HepG2 (cell line): ENCODE results near the gene GGNBP2. TPM values are rescaled to one million over a fixed set of nuclear protein-coding genes. Genes with fewer than 3 reads are reported as not detected.

ENCODE experiments used
- ATAC-seq: fragments of 200-7000 bp; cut with Tn5 transposase; 3 replicates; pipeline ENCODE4 v1.9.1; 2020; ENCODE audit warnings: mild to moderate bottlenecking, moderate library complexity
- BruUV-seq: library from RNA; stranded (reverse); fragments of 400-500 nt; replicated peaks from 2 replicates; lab custom pipeline; 2021; lab: Mats Ljungman, UMichigan
- CTCF ChIA-PET: fragments of 300-600 bp; formaldehyde crosslinking; extraction: SDS; loops from one replicate; lab custom pipeline; 2021; ENCODE audit warnings: low total read pairs, inconsistent platforms, low intra/inter-chr PET ratio; lab: Yijun Ruan, JAX
- POLR2A ChIA-PET: fragments of 350-600 bp; sonication (Branson Sonifier 250); formaldehyde crosslinking; loops from one replicate; lab custom pipeline; 2020; ENCODE audit warnings: antibody characterized with exemption, inconsistent platforms; lab: Yijun Ruan, JAX
- DNase-seq: peaks from one replicate; pipeline ENCODE4 v3.0.0-alpha.2; 2015; ENCODE audit warnings: low spot score
- FAIRE-seq: peaks from 3 replicates; lab custom pipeline; 2011; peaks lifted over from hg19 to GRCh38; lab: Jason Lieb, UNC
- H2AFZ ChIP-seq: one replicate; pipeline ENCODE4 v1.6.1; 2011; ENCODE audit warnings: low read length, inconsistent platforms
- H3K27ac ChIP-seq: fragments of 300-600 bp; 3 replicates; pipeline ENCODE4 v1.8.0; 2011; ENCODE audit warnings: mixed run types, mild to moderate bottlenecking, mixed read lengths, low read length, inconsistent platforms; ENCODE audit not compliant: insufficient read depth; ENCODE audit errors: extremely low read length
- H3K27me3 ChIP-seq, 2 experiments: fragments of 200-600 bp in 1 of 2; 2 replicates in 1 of 2; 3 replicates in 1 of 2; pipeline versions ENCODE4 v1.6.0 to v1.8.0; 2011; ENCODE audit warnings: low read length in 2 of 2, mild to moderate bottlenecking in 2 of 2, moderate library complexity in 2 of 2, inconsistent platforms in 1 of 2; ENCODE audit not compliant: insufficient read depth in 2 of 2, control insufficient read depth in 1 of 2
- H3K36me3 ChIP-seq, 2 experiments: fragments of 200-600 bp in 1 of 2; replicated peaks in 1 of 2; 2 replicates in 1 of 2; 3 replicates in 1 of 2; pipeline versions ENCODE4 v1.5.1 to v1.8.0; 2011; ENCODE audit warnings: low read length in 2 of 2, inconsistent platforms in 1 of 2; ENCODE audit not compliant: insufficient read depth in 2 of 2, control insufficient read depth in 1 of 2
- H3K4me1 ChIP-seq: 2 replicates; pipeline ENCODE4 v1.5.1; 2012; ENCODE audit warnings: low read length, inconsistent platforms; ENCODE audit not compliant: insufficient read depth
- H3K4me2 ChIP-seq: 2 replicates; pipeline ENCODE4 v1.6.0; 2011; ENCODE audit warnings: low read depth, low read length, inconsistent platforms
- H3K4me3 ChIP-seq, 3 experiments: fragments of 200-600 bp in 1 of 3; sonication (generic), shearing (Covaris generic) in 1 of 3; replicated peaks in 1 of 3; 2 replicates each; pipeline ENCODE4 v1.5.1; 2011 to 2016; ENCODE audit warnings: low read length in 3 of 3, inconsistent platforms in 2 of 3, low read depth in 2 of 3, mild to moderate bottlenecking in 2 of 3, control low read depth in 1 of 3, mixed read lengths in 1 of 3; ENCODE audit not compliant: insufficient read depth in 1 of 3
- H3K79me2 ChIP-seq: one replicate; pipeline ENCODE4 v1.6.1; 2011; ENCODE audit warnings: low read length, inconsistent platforms; ENCODE audit not compliant: insufficient read depth
- H3K9ac ChIP-seq: 2 replicates; pipeline ENCODE4 v1.6.0; 2011; ENCODE audit warnings: mild to moderate bottlenecking, low read depth, low read length, inconsistent platforms; ENCODE audit not compliant: insufficient read depth
- H3K9me3 ChIP-seq: 2 replicates; pipeline ENCODE4 v1.5.1; 2012; ENCODE audit warnings: mild to moderate bottlenecking, low read length
- H4K20me1 ChIP-seq: 2 replicates; pipeline ENCODE4 v1.6.0; 2011; ENCODE audit warnings: inconsistent platforms, mild to moderate bottlenecking, low read length, moderate library complexity; ENCODE audit not compliant: insufficient read depth
- ZNF878 ChIP-seq: sonication (generic); formaldehyde crosslinking; IDR thresholded peaks from 2 replicates; pipeline ENCODE4 v1.8.1; 2023; ENCODE audit warnings: mild to moderate bottlenecking, missing genetic modification reagents, moderate library complexity
- WGBS: methylation state at CpG from one replicate; pipeline ENCODE4 v1.1.6; 2017; ENCODE audit warnings: low lambda C conversion rate; 5-methylcytosine and 5-hydroxymethylcytosine counted together
- in situ Hi-C: cut with HindIII; loops from 2 replicates; pipeline ENCODE4 v1.10.0; 2017; ENCODE audit warnings: low pct_unique_long_range_greater_than_20kb; ENCODE audit not compliant: extremely low pct_ligation_motif_present
- intact Hi-C: fragments of 100-400 bp; cut with micrococcal nuclease; formaldehyde crosslinking; loops from one replicate; pipeline ENCODE4 v1.10.0; 2022; ENCODE audit not compliant: unreplicated experiment
- polyA plus RNA-seq, 8 experiments: library from polyadenylated mRNA; depleted of rRNA in 3 of 8; stranded (reverse) in 7 of 8; unstranded in 1 of 8; fragments of >200 nt; fragmentation: Illumina TruSeq in 4 of 8; extraction: Trizol in 4 of 8; gene quantifications; 2 replicates each; pipeline versions ENCODE4 v1.2.1 to v1.2.3, GENCODE V29; 2011 to 2016; ENCODE audit warnings: low read depth in 4 of 8, missing spikeins in 1 of 8, mixed read lengths in 1 of 8; ENCODE audit not compliant: insufficient read depth in 1 of 8
- total RNA-seq, 5 experiments: library from RNA; depleted of rRNA; stranded (reverse); fragments of >200 nt; fragmentation: Illumina TruSeq; extraction: Trizol; gene quantifications; 2 replicates each; pipeline ENCODE4 v1.2.3, GENCODE V29; 2016; ENCODE audit warnings: low read depth in 1 of 5
- TF ChIP-seq, protein P1 (sequence below): sonication (generic); formaldehyde crosslinking; IDR thresholded peaks from 2 replicates; pipeline ENCODE4 v1.5.1; 2020; ENCODE audit warnings: missing genetic modification reagents, mild to moderate bottlenecking, borderline replicate concordance
- TF ChIP-seq, protein P2 (sequence below): sonication (generic); formaldehyde crosslinking; IDR thresholded peaks from 2 replicates; pipeline ENCODE4 v1.4.0; 2020; ENCODE audit warnings: missing genetic modification reagents

GGNBP2 gene
- total and polyA plus RNA-seq, 2 of the 13 experiments (the other 11 are each of a cell fraction or from before 2014, with no cell fraction given) = 53.3 to 84.2 TPM

DNA sequence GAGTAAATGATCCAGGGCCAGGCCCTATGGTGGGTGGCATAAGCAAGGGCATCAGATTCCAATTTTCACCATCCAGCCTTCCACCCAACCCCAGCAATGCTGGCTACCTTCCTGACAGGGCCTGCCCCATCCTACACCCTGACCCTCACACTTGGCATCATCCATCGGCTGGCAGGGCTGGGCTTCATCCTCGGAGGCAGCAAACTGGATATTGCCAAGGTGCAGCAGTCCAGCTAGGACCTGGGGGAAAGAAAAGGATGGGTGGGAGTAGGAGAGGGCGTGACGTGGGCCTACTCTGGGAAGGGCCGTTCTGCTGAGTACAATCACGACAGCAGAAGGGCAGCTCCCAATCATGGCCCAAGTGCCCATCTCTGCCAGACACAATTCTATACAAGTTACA lies 33.5 kb upstream of the GGNBP2 start:
- DNase-seq = no peak
- no peak for ATAC-seq
- Histone ChIP-seq H3K79me2 (no peaks in the 10 kb centered on the region), H3K27ac (no peak overlapping the region), H3K36me3 (peaks cover 18 to 50% of the 10 kb centered on the region in 2 experiments), H3K4me3 (no peak overlapping the region), H3K4me2 (no peak overlapping the region), H3K9me3 (no peaks in the 10 kb centered on the region), H3K27me3 (no peaks in the 10 kb centered on the region), H4K20me1 (no peaks in the 10 kb centered on the region; the same call in 1 of the 2 replicates), H3K9ac (no peak overlapping the region), H3K4me1 (peaks cover 10% of the 10 kb centered on the region), H2AFZ (no peak overlapping the region)
- in situ Hi-C loops = no loop called here
- FAIRE-seq = no peak
- intact Hi-C loops = no loop called here
- WGBS = 95% methylated on average over 6 of the region's 6 CpGs
- no TSS peak for BruUV-seq
- TF ChIP-seq, protein P1, sequence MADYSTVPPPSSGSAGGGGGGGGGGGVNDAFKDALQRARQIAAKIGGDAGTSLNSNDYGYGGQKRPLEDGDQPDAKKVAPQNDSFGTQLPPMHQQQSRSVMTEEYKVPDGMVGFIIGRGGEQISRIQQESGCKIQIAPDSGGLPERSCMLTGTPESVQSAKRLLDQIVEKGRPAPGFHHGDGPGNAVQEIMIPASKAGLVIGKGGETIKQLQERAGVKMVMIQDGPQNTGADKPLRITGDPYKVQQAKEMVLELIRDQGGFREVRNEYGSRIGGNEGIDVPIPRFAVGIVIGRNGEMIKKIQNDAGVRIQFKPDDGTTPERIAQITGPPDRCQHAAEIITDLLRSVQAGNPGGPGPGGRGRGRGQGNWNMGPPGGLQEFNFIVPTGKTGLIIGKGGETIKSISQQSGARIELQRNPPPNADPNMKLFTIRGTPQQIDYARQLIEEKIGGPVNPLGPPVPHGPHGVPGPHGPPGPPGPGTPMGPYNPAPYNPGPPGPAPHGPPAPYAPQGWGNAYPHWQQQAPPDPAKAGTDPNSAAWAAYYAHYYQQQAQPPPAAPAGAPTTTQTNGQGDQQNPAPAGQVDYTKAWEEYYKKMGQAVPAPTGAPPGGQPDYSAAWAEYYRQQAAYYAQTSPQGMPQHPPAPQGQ (CRISPR knock-in tag) = no peak
- TF ChIP-seq, protein P2, sequence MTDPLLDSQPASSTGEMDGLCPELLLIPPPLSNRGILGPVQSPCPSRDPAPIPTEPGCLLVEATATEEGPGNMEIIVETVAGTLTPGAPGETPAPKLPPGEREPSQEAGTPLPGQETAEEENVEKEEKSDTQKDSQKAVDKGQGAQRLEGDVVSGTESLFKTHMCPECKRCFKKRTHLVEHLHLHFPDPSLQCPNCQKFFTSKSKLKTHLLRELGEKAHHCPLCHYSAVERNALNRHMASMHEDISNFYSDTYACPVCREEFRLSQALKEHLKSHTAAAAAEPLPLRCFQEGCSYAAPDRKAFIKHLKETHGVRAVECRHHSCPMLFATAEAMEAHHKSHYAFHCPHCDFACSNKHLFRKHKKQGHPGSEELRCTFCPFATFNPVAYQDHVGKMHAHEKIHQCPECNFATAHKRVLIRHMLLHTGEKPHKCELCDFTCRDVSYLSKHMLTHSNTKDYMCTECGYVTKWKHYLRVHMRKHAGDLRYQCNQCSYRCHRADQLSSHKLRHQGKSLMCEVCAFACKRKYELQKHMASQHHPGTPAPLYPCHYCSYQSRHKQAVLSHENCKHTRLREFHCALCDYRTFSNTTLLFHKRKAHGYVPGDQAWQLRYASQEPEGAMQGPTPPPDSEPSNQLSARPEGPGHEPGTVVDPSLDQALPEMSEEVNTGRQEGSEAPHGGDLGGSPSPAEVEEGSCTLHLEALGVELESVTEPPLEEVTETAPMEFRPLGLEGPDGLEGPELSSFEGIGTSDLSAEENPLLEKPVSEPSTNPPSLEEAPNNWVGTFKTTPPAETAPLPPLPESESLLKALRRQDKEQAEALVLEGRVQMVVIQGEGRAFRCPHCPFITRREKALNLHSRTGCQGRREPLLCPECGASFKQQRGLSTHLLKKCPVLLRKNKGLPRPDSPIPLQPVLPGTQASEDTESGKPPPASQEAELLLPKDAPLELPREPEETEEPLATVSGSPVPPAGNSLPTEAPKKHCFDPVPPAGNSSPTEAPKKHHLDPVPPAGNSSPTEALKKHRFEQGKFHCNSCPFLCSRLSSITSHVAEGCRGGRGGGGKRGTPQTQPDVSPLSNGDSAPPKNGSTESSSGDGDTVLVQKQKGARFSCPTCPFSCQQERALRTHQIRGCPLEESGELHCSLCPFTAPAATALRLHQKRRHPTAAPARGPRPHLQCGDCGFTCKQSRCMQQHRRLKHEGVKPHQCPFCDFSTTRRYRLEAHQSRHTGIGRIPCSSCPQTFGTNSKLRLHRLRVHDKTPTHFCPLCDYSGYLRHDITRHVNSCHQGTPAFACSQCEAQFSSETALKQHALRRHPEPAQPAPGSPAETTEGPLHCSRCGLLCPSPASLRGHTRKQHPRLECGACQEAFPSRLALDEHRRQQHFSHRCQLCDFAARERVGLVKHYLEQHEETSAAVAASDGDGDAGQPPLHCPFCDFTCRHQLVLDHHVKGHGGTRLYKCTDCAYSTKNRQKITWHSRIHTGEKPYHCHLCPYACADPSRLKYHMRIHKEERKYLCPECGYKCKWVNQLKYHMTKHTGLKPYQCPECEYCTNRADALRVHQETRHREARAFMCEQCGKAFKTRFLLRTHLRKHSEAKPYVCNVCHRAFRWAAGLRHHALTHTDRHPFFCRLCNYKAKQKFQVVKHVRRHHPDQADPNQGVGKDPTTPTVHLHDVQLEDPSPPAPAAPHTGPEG (CRISPR knock-in tag) = no peak
- TF ChIP-seq ZNF878 (CRISPR knock-in tag) = no peak
- CTCF ChIA-PET = no interaction called here
- POLR2A ChIA-PET = no interaction called here
